Measurements from ENCODE around the gene FAM174A.

Gene FAM174A

GRCh38 chr5:100517301-100517974 is 17.7 kb upstream of the FAM174A start:
- DNase-seq (ENCODE audit: low read depth), result no peak
- TF ChIP-seq, protein P1, sequence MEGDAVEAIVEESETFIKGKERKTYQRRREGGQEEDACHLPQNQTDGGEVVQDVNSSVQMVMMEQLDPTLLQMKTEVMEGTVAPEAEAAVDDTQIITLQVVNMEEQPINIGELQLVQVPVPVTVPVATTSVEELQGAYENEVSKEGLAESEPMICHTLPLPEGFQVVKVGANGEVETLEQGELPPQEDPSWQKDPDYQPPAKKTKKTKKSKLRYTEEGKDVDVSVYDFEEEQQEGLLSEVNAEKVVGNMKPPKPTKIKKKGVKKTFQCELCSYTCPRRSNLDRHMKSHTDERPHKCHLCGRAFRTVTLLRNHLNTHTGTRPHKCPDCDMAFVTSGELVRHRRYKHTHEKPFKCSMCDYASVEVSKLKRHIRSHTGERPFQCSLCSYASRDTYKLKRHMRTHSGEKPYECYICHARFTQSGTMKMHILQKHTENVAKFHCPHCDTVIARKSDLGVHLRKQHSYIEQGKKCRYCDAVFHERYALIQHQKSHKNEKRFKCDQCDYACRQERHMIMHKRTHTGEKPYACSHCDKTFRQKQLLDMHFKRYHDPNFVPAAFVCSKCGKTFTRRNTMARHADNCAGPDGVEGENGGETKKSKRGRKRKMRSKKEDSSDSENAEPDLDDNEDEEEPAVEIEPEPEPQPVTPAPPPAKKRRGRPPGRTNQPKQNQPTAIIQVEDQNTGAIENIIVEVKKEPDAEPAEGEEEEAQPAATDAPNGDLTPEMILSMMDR (conservative IDR thresholded peaks at IDR 0.05; ENCODE audit: low read depth, low read length), result no peak
- no peak overlapping the region for H3K4me3 ChIP-seq (ENCODE audit: low read length)

- TF ChIP-seq, protein P1 (conservative IDR thresholded peaks at IDR 0.05; ENCODE audit: low read depth, low read length), result peak; percentile 8
- H3K4me3 ChIP-seq (ENCODE audit: low read length), result no peak overlapping the region
- no peak for DNase-seq (ENCODE audit: low read depth)
These were observed 16.8 kb upstream of the FAM174A start for GRCh38 chr5:100518377-100518776.

- no peak for DNase-seq (ENCODE audit: low read depth)
- no peak overlapping the region for H3K4me3 ChIP-seq (ENCODE audit: low read length)
- TF ChIP-seq, protein P1 (conservative IDR thresholded peaks at IDR 0.05; ENCODE audit: low read depth, low read length), result no peak
These were observed 16.1 kb upstream of the FAM174A start for GRCh38 chr5:100519075-100519474.

GRCh38 chr5:100520348-100520747 is 14.8 kb upstream of the FAM174A start:
- TF ChIP-seq, protein P1 (conservative IDR thresholded peaks at IDR 0.05; ENCODE audit: low read depth, low read length), result peak; percentile 19
- no peak for DNase-seq (ENCODE audit: low read depth)
- H3K4me3 ChIP-seq (ENCODE audit: low read length), result no peak overlapping the region

- TF ChIP-seq, protein P1 (conservative IDR thresholded peaks at IDR 0.05; ENCODE audit: low read depth, low read length), result no peak
- H3K4me3 ChIP-seq (ENCODE audit: low read length), result no peak overlapping the region
- DNase-seq (ENCODE audit: low read depth), result no peak
These were observed 2.8 kb downstream of the FAM174A start for GRCh38 chr5:100537946-100538345.

DNA sequence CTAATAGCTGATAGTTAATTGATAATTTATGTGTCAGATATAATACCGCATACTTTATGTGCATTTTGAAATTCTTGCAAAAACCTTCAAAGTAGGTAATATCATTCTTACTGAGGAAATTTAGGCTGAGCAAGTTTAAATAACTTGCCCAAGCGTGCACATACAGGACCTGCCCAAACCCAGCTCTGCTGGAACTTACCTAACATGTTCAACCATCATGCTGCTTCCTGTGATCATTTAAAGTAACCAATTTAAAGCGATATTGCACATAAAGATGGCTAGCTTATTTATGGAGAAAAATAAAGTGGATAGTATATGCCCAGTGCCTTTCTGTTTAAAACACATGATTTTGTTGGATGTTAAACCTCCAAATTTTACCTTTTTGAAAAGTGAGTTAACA is 4.3 kb downstream of the FAM174A start:
- DNase-seq (ENCODE audit: low read depth), result no peak
- TF ChIP-seq, protein P1 (conservative IDR thresholded peaks at IDR 0.05; ENCODE audit: low read depth, low read length), result no peak
- H3K4me3 ChIP-seq (ENCODE audit: low read length), result no peak overlapping the region

GRCh38 chr5:100542086-100542485 is 6.9 kb downstream of the FAM174A start:
- no peak for DNase-seq (ENCODE audit: low read depth)
- TF ChIP-seq, protein P1 (conservative IDR thresholded peaks at IDR 0.05; ENCODE audit: low read depth, low read length), result no peak
- no peak overlapping the region for H3K4me3 ChIP-seq (ENCODE audit: low read length)

All from retinal pigment epithelial cell (primary cell).